ENCODE measurements around the gene STARD10.
A peak's percentile ranks its signal among the peaks of the same experiment; 100 is the strongest.

STARD10 gene

GRCh38 chr11:72724021-72724551 lies 69.8 kb downstream of the STARD10 start:
- DNase-seq, result no peak

GRCh38 chr11:72723508-72723907 lies 70.3 kb downstream of the STARD10 start:
- DNase-seq, result no peak

- DNase-seq, result peak; percentile 94
Measured at GRCh38 chr11:72722050-72722748, 71.6 kb downstream of the STARD10 start.

- DNase-seq, result peak; percentile 61
Measured at GRCh38 chr11:72721689-72722049, 72.2 kb downstream of the STARD10 start.

- DNase-seq, result no peak
Measured at GRCh38 chr11:72721276-72721675, 72.6 kb downstream of the STARD10 start.

GRCh38 chr11:72720784-72721183 lies 73.1 kb downstream of the STARD10 start:
- no peak for DNase-seq

GRCh38 chr11:72720047-72720446 lies 73.8 kb downstream of the STARD10 start:
- no peak for DNase-seq

GRCh38 chr11:72719551-72719950 lies 74.3 kb downstream of the STARD10 start:
- DNase-seq, result no peak

GRCh38 chr11:72719144-72719543 lies 74.7 kb downstream of the STARD10 start:
- no peak for DNase-seq

- no peak for DNase-seq
Measured at GRCh38 chr11:72718101-72718501, 75.7 kb downstream of the STARD10 start.

- DNase-seq, result no peak
Measured at GRCh38 chr11:72716788-72717435, 76.9 kb downstream of the STARD10 start.

GRCh38 chr11:72716290-72716689 lies 77.6 kb downstream of the STARD10 start:
- peak; percentile 75 for DNase-seq

GRCh38 chr11:72712841-72713240 lies 81.0 kb downstream of the STARD10 start:
- no peak for DNase-seq

- DNase-seq, result no peak
Measured at GRCh38 chr11:72712168-72712751, 81.6 kb downstream of the STARD10 start.

GRCh38 chr11:72711141-72711540 lies 82.7 kb downstream of the STARD10 start:
- no peak for DNase-seq

GRCh38 chr11:72710278-72710677 lies 83.6 kb downstream of the STARD10 start:
- no peak for DNase-seq

GRCh38 chr11:72709478-72710238 lies 84.2 kb downstream of the STARD10 start:
- DNase-seq, result no peak

- DNase-seq, result no peak
Measured at GRCh38 chr11:72707032-72707431, 86.8 kb downstream of the STARD10 start.

GRCh38 chr11:72706579-72706978 lies 87.3 kb downstream of the STARD10 start:
- no peak for DNase-seq

- DNase-seq, result no peak
Measured at GRCh38 chr11:72705442-72706365, 88.1 kb downstream of the STARD10 start.

GRCh38 chr11:72704783-72705265 lies 89.0 kb downstream of the STARD10 start:
- DNase-seq, result no peak

Data from right forelimb (tissue), 1 donor.